SKM-1 (cell line): ENCODE measurements around the gene PRADC1.
"Not testable (repeated sequence)": the region's sequence is repeated elsewhere in the genome, so short reads cannot be mapped to it uniquely, and the experiment has no call there.

Source experiments
- DNase-seq: peaks from one replicate; lab custom pipeline; 2025; ENCODE audit not compliant: unreplicated experiment; lab: John Stamatoyannopoulos, UW

Gene PRADC1

GRCh38 chr2:73233154-73233931 is at the start of gene PRADC1:
PRADC1 (minus strand) TSS chr2:73233239; CDS start chr2:73233160, 79 bp downstream.
- DNase-seq, result peak; percentile 98

- DNase-seq, result no peak
Observed at GRCh38 chr2:73281244-73281643, 48.2 kb upstream of the PRADC1 start.

DNA sequence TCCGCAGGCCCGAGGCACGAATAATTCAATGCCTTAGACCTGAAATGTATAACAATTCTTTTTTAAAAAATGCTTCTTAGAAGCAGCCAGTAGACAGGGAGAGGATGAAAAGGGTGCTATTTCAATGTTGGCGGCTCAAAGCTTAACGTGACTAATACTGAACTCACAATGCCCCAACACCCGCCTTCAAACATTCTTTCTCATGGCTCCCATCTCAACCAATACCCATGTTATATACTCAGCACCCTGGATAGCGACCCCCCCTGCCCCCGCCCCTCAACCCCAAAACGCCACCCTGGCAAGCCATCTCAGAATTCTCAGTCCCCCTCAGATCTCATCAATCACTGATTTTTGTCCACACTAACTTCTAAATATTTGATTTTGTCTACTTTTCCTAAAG is 46.8 kb upstream of the PRADC1 start:
- no peak for DNase-seq

DNA sequence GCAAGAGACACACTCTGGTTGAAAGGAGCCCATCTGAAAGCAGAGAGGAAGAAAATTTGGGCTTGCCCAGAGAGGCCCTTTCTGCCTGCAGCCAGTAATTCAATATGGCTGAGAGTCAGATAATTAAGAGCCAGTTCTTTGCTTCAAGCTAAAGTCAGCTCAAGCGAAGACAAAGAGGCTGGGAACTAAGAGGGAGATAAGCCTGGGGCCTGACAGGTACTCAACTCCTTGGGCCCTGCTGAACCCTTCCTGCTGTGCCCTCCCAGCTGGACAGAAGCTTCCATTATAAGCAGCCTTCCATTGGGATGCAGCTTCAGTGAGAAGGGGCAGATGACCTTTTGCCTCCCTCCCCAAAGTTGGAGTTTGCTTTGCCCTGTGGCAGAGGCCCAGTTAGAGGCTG is 39.2 kb upstream of the PRADC1 start:
- DNase-seq, result no peak

GRCh38 chr2:73269686-73270465 is 36.8 kb upstream of the PRADC1 start:
- DNase-seq, result no peak

DNA sequence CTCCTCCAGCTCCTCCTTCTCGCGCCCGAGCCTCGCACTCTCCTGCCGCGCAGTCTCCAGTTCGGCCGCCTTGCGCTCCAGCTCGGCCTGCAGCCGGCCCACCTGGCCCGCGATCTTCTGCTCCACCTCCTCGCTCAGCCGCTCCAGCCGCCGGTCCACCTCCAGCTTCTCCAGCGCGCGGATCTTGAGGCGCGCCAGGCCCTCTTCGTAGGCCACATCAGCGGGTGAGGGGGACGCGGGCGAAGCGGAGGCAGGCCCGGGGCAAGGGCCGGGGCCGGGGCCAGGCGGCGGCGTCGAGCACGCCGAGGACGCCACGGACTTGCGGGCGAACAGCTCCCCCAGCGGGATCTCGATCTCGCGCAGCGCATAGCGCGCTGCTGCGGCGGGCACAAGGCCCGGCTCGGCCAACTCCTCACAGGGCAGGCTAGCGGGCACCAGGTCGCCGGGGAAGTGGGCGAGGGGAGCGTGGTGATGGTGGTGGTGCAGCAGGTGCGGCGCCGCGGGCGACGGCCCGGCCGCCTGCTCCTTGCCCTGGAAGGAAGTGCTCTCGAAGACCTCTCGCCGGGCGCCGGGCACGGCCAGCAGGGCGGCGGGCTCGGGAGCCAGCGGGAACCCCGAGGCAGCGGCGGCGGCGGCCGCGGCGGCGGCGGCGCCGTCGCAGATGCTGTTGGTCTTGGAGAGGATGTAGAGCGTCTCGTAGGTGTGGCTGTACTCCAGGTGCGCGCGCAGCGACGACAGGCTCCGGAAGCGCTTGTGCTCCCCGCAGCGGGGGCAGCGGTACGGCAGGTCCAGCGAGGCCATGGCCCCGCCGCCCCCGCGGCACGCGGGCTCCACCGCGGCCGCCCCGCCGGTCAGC is 36.0 kb upstream of the PRADC1 start:
- no peak for DNase-seq

- no peak for DNase-seq
Observed at GRCh38 chr2:73268366-73268829, 35.4 kb upstream of the PRADC1 start.

- DNase-seq, result no peak
Observed at GRCh38 chr2:73267008-73267407, 34.0 kb upstream of the PRADC1 start.

DNA sequence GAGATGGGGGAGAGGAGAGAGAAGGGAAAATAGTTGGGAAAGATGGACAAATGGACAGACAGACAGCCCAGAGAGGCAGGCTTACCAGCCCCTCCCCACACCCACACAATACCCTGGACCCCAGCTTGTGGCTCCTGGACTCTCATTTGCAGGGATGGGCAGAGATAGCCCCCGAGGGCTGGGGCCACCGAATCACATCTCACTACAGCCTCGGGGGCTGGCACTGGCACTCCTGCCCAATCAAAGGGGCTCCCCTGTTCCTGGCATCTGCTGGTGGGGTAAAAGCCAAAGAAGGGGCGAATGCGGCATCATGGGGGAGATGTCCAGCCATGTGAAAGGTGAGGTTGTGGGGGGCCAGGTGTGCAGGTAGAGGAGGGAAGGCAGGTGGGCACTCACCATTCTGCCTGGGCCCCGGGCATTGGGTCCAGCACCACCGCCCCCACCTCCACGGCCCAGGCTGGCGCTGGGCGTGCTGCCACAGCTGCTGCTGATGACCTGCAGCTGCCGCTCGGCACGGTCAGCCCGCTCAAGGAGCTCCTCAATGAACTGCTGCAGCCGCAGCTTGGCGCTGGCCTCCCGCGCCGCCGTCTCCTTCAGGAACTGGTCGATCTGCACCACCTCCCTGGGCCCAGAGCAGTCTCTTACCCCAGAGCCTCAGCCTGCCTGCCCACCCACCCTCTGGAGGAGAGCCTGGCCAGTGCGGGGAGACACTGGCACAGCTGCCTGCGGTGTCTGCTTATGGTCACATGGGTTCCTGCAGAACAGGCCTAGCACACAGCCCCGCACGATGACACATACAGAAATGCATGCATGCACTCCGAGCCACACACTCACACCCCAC is 33.2 kb upstream of the PRADC1 start:
- DNase-seq, result no peak

DNA sequence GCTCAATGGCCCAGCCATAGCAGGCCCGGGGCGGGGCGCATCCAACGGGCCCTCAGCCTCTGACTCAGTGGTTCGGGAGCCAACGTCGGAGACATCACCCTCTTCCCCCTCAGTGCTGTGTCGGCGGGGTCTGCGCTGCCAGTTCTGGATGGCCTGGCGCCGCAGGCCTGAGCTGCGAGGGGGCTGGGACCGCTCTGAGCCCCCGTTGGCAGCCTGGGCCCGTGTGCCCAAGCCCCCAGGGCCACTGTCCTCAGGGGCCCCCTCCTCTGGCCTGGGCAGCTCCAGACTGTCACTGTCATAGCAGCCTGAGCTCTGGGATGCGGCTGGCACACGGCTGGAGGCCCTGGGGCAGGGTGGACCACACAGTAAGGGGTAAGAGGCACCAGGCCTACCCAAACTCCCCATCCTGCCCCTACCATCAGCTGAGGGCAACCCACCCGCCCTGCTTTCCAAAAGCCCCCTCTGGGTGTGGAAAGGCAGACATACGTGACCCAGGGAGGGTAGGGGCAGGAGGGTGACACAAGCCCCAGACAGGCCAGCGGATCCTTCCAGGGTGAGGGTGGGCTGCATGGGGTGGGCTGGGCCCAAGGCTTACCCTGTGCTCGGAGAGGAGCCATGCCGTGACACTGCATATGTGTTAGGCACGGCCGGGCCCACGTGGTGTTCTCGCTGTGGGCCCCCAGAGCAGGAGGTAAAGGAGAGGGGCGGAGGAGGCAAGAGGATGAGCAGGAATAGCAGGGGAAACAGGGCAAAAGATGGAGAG is 32.4 kb upstream of the PRADC1 start:
- no peak for DNase-seq

GRCh38 chr2:73264783-73265182 is 31.7 kb upstream of the PRADC1 start:
- DNase-seq, result no peak

DNA sequence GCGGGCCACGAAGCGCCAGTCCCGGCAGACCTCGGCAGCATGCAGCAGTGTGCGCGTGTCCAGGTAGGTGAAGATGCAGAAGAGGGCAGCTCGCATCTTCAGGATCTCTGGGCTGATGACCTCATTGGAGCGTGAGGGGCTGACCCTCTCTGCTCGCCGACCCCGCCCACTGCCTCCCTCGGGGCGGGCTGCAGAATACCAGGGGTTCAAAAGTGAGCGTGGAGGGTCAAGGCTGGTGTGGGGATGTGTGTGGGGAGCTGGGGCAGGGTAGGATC is 31.2 kb upstream of the PRADC1 start:
- DNase-seq, result no peak

GRCh38 chr2:73263540-73264331 is 30.7 kb upstream of the PRADC1 start:
- no peak for DNase-seq

DNA sequence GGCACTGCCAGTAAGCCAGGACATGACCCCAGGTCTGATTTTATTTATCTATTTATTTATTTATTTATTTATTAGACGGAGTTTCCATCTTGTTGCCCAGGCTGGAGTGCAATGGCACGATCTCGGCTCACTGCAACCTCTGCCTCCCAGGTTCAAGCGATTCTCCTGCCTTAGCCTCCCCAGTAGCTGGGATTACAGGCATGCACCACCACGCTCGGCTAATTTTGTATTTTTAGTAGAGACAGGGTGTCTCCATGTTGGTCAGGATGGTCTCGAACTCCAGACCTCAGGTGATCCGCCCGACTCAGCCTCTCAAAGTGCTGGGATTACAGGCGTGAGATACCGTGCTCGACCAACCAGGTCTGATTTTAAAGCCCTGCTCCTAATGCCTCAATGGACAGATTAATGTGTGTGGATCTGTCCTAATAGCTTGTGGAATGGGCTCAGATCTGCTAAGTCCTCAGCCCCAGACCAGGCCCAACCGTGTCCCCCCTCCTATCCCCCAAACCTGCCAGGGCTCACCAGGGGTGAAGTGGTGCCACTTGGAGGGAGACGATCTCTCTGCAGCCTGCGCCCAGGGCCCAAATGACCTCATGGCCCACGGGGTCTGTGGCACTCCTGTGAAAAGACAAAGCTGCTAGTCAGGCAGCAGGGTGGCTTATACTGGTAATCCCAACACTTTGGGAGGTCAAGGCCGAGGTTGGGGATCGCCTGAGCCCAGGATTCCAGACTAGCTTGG is 29.8 kb upstream of the PRADC1 start:
- not testable (repeated sequence) for DNase-seq

DNA sequence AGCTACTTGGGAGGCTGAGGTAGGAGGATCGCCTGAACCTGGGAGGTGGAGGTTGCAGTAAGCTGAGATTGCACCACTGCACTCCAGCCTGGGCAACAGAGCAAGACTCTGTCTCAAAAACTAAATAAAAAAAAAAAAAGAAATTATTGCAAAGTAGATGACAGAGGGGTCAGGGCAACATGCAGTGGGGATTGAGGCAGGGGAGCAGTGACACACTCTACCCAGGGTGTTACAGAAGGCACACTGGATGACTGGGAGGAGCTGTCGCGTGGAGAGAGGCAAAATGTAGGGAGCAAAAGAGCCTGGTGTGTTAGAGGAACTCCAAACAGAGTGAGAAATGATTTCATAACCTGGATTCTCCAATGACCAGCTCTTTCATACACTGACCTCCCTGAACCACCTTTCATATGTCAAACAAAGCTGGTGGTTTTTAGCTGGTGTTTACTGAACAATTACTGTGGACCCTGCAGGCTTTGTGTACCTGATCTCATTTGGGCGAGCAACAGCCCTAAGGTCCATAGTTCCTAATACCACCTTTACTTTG is 29.1 kb upstream of the PRADC1 start:
- no peak for DNase-seq

DNA sequence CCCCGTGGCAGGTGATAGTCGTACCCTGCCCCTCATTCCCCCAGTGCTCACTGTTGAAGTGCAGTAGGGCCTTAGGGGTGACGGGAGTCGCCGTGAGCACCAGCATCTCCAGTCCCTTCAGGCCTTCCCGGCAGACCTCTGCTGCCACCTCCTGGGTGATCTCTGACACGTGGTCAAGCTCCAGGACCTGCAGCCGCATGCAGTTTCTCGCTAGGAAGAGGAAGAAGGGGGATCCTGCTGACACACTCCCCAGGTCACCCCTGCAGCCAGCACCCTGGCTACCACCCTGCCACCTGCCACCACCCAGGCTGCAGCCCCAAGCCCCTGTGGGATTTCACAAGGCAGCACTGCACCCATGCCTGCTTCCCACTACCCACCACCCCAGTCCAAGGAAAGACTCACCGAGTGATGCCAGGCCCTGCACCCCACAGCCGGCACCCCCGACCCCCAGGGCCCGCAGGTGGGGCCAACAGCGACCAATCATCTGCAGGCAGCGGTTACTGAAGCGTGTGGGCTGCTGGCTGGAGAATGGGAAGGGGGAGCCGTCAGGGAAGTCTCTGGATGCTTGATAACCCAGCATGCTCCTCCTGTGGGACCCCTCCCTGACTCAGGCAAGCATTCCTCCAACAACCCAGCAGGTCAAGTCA is 27.4 kb upstream of the PRADC1 start:
- DNase-seq, result peak; percentile 12

- DNase-seq, result no peak
Observed at GRCh38 chr2:73259704-73260337, 26.8 kb upstream of the PRADC1 start.
